Activated CD8-positive, alpha-beta memory T cell treated with anti-CD3 and anti-CD28 coated beads, Interleukin-2, amount 50 U/mL, for 1 hour (primary cell): ENCODE data around the gene C20orf141.
"Not testable (repeated sequence)": the region's sequence is repeated elsewhere in the genome, so short reads cannot be mapped to it uniquely, and the experiment has no call there.

Experiments used
- DNase-seq: peaks from one replicate; pipeline ENCODE4 v3.0.0-alpha.2; 2020; ENCODE audit errors: extremely low read depth

Gene C20orf141

GRCh38 chr20:2814587-2815051, at the start of gene C20orf141:
TSS of gene C20orf141 (plus strand) at chr20:2814987. CDS start at chr20:2815185, 198 bp downstream.
- DNase-seq, result no peak

GRCh38 chr20:2767768-2768631, 46.8 kb upstream of the C20orf141 start:
- no peak for DNase-seq

- DNase-seq, result no peak
These were observed 46.2 kb upstream of the C20orf141 start for GRCh38 chr20:2768632-2769015.

- not testable (repeated sequence) for DNase-seq
These were observed 44.7 kb upstream of the C20orf141 start for GRCh38 chr20:2770091-2770490.

- no peak for DNase-seq
These were observed 43.1 kb upstream of the C20orf141 start for GRCh38 chr20:2771631-2772080.

GRCh38 chr20:2773812-2774211, 41.0 kb upstream of the C20orf141 start:
- DNase-seq, result no peak

GRCh38 chr20:2775139-2775538, 39.6 kb upstream of the C20orf141 start:
- no peak for DNase-seq

GRCh38 chr20:2778602-2779321, 36.0 kb upstream of the C20orf141 start:
- DNase-seq, result no peak

GRCh38 chr20:2780948-2781347, 33.8 kb upstream of the C20orf141 start:
- no peak for DNase-seq

GRCh38 chr20:2783908-2784566, 30.8 kb upstream of the C20orf141 start:
- DNase-seq, result no peak

- DNase-seq, result no peak
These were observed 21.3 kb upstream of the C20orf141 start for GRCh38 chr20:2793471-2793870.

GRCh38 chr20:2794202-2794748, 20.5 kb upstream of the C20orf141 start:
- no peak for DNase-seq

- no peak for DNase-seq
These were observed 19.8 kb upstream of the C20orf141 start for GRCh38 chr20:2794866-2795447.

GRCh38 chr20:2795451-2795850, 19.3 kb upstream of the C20orf141 start:
- no peak for DNase-seq

- no peak for DNase-seq
These were observed 18.7 kb upstream of the C20orf141 start for GRCh38 chr20:2796011-2796660.

- no peak for DNase-seq
These were observed 17.4 kb upstream of the C20orf141 start for GRCh38 chr20:2797136-2797983.

- no peak for DNase-seq
These were observed 16.5 kb upstream of the C20orf141 start for GRCh38 chr20:2798095-2798805.

GRCh38 chr20:2798814-2799213, 16.0 kb upstream of the C20orf141 start:
- DNase-seq, result no peak

- no peak for DNase-seq
These were observed 15.5 kb upstream of the C20orf141 start for GRCh38 chr20:2799271-2799670.
